ENCODE data around the gene VSIG10. TPM values are rescaled to one million over a fixed set of nuclear protein-coding genes. Genes with fewer than 3 reads are reported as not detected.

The VSIG10 gene
- total and polyA plus RNA-seq, 2 of the 13 experiments (the other 11 are each of a cell fraction or from before 2014, with no cell fraction given) = 25.6 to 42.5 TPM

DNA sequence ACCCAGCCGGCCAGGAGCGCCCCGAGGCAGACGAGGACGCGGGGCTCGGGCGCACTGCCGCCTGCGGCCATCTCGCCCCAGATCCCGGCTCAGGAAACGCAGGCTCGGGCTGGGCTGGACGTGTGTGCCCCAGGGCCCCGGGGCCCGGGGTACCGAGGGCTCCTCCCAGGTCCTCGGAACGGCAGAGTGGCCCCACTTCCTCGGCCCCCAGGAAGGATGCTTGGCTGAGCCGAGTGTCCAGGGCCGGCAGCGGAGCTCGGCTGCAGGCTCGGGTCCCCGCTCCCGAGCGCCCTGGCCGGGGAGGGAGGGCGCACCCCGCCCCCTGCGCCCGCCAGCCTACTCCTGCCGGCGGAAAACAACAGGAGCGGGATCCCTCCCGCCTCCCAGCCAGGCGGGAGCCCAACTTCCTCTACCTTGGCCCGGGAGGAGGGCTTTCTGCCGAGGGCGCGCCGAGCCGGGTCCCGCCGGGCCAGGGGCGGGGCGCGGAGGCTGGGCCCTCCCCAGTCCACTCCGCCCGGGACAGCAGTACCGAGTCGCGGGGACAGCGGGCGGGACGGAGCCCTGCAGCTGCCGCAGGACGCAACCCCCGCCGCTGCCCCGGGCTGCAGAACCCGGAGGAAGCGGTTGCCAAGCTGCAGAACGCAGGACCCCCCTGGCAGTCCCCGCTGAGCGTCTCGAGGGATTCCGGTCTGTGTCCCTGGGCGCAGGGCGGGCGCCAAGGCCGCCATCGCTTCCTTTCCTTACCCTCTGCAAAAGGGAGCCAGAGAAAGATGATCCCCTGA, at the start of gene VSIG10 (continued):
- TF ChIP-seq, protein P1, sequence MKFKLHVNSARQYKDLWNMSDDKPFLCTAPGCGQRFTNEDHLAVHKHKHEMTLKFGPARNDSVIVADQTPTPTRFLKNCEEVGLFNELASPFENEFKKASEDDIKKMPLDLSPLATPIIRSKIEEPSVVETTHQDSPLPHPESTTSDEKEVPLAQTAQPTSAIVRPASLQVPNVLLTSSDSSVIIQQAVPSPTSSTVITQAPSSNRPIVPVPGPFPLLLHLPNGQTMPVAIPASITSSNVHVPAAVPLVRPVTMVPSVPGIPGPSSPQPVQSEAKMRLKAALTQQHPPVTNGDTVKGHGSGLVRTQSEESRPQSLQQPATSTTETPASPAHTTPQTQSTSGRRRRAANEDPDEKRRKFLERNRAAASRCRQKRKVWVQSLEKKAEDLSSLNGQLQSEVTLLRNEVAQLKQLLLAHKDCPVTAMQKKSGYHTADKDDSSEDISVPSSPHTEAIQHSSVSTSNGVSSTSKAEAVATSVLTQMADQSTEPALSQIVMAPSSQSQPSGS (CRISPR knock-in tag; IDR thresholded peaks at IDR 0.05) = 0 out of 2 replicates have a peak, but pooled peaks have one; percentile 56
- TF ChIP-seq YEATS2 (CRISPR knock-in tag; IDR thresholded peaks at IDR 0.05; ENCODE audit: borderline replicate concordance) (no peak), ZNF564 (CRISPR knock-in tag; IDR thresholded peaks at IDR 0.05) (0 out of 2 replicates have a peak, but pooled peaks have one; percentile 14), ZNF562 (CRISPR knock-in tag; IDR thresholded peaks at IDR 0.05; ENCODE audit: borderline replicate concordance) (no peak), POLR2G (IDR thresholded peaks at IDR 0.05; ENCODE audit: low read depth, low read length) (peak; percentile 87), KDM5A (IDR thresholded peaks at IDR 0.05; ENCODE audit: borderline replicate concordance, low read length) (no peak), PRMT3 (CRISPR knock-in tag; IDR thresholded peaks at IDR 0.05; ENCODE audit: borderline replicate concordance, low read depth) (no peak), ZSCAN31 (CRISPR knock-in tag; IDR thresholded peaks at IDR 0.05; ENCODE audit: low read depth) (0 out of 2 replicates have a peak, but pooled peaks have one; percentile 21), ZNF12 (CRISPR knock-in tag; IDR thresholded peaks at IDR 0.05) (no peak), PAWR (CRISPR knock-in tag; IDR thresholded peaks at IDR 0.05; ENCODE audit: borderline replicate concordance) (no peak)
- TF ChIP-seq, protein P2, sequence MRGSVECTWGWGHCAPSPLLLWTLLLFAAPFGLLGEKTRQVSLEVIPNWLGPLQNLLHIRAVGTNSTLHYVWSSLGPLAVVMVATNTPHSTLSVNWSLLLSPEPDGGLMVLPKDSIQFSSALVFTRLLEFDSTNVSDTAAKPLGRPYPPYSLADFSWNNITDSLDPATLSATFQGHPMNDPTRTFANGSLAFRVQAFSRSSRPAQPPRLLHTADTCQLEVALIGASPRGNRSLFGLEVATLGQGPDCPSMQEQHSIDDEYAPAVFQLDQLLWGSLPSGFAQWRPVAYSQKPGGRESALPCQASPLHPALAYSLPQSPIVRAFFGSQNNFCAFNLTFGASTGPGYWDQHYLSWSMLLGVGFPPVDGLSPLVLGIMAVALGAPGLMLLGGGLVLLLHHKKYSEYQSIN (CRISPR knock-in tag; IDR thresholded peaks at IDR 0.05; ENCODE audit: borderline replicate concordance) = no peak
- TF ChIP-seq, protein P3, sequence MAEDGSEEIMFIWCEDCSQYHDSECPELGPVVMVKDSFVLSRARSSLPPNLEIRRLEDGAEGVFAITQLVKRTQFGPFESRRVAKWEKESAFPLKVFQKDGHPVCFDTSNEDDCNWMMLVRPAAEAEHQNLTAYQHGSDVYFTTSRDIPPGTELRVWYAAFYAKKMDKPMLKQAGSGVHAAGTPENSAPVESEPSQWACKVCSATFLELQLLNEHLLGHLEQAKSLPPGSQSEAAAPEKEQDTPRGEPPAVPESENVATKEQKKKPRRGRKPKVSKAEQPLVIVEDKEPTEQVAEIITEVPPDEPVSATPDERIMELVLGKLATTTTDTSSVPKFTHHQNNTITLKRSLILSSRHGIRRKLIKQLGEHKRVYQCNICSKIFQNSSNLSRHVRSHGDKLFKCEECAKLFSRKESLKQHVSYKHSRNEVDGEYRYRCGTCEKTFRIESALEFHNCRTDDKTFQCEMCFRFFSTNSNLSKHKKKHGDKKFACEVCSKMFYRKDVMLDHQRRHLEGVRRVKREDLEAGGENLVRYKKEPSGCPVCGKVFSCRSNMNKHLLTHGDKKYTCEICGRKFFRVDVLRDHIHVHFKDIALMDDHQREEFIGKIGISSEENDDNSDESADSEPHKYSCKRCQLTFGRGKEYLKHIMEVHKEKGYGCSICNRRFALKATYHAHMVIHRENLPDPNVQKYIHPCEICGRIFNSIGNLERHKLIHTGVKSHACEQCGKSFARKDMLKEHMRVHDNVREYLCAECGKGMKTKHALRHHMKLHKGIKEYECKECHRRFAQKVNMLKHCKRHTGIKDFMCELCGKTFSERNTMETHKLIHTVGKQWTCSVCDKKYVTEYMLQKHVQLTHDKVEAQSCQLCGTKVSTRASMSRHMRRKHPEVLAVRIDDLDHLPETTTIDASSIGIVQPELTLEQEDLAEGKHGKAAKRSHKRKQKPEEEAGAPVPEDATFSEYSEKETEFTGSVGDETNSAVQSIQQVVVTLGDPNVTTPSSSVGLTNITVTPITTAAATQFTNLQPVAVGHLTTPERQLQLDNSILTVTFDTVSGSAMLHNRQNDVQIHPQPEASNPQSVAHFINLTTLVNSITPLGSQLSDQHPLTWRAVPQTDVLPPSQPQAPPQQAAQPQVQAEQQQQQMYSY (CRISPR knock-in tag; IDR thresholded peaks at IDR 0.05) = peak; percentile 40; the same call in 1 of the 2 replicates
- TF ChIP-seq, protein P4, sequence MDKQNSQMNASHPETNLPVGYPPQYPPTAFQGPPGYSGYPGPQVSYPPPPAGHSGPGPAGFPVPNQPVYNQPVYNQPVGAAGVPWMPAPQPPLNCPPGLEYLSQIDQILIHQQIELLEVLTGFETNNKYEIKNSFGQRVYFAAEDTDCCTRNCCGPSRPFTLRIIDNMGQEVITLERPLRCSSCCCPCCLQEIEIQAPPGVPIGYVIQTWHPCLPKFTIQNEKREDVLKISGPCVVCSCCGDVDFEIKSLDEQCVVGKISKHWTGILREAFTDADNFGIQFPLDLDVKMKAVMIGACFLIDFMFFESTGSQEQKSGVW (CRISPR knock-in tag; IDR thresholded peaks at IDR 0.05; ENCODE audit: borderline replicate concordance) = no peak
- TF ChIP-seq, protein P5, sequence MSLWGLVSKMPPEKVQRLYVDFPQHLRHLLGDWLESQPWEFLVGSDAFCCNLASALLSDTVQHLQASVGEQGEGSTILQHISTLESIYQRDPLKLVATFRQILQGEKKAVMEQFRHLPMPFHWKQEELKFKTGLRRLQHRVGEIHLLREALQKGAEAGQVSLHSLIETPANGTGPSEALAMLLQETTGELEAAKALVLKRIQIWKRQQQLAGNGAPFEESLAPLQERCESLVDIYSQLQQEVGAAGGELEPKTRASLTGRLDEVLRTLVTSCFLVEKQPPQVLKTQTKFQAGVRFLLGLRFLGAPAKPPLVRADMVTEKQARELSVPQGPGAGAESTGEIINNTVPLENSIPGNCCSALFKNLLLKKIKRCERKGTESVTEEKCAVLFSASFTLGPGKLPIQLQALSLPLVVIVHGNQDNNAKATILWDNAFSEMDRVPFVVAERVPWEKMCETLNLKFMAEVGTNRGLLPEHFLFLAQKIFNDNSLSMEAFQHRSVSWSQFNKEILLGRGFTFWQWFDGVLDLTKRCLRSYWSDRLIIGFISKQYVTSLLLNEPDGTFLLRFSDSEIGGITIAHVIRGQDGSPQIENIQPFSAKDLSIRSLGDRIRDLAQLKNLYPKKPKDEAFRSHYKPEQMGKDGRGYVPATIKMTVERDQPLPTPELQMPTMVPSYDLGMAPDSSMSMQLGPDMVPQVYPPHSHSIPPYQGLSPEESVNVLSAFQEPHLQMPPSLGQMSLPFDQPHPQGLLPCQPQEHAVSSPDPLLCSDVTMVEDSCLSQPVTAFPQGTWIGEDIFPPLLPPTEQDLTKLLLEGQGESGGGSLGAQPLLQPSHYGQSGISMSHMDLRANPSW (CRISPR knock-in tag; IDR thresholded peaks at IDR 0.05; ENCODE audit: borderline replicate concordance) = no peak
